ENCODE measurements around the gene NEGR1. TPM values are rescaled to one million over a fixed set of nuclear protein-coding genes. Genes with fewer than 3 reads are reported as not detected.

Gene NEGR1
- total RNA-seq, 1 experiment from 2014 or later, result 1.3 TPM

- no peak for DNase-seq (ENCODE audit: low read depth)
Observed at GRCh38 chr1:71857862-71858261, 424.5 kb downstream of the NEGR1 start.

- no peak for DNase-seq (ENCODE audit: low read depth)
Observed at GRCh38 chr1:71853360-71853759, 429.0 kb downstream of the NEGR1 start.

- DNase-seq (ENCODE audit: low read depth), result no peak
Observed at GRCh38 chr1:71850936-71851335, 431.4 kb downstream of the NEGR1 start.

- no peak for DNase-seq (ENCODE audit: low read depth)
Observed at GRCh38 chr1:71850515-71850914, 431.8 kb downstream of the NEGR1 start.

DNA sequence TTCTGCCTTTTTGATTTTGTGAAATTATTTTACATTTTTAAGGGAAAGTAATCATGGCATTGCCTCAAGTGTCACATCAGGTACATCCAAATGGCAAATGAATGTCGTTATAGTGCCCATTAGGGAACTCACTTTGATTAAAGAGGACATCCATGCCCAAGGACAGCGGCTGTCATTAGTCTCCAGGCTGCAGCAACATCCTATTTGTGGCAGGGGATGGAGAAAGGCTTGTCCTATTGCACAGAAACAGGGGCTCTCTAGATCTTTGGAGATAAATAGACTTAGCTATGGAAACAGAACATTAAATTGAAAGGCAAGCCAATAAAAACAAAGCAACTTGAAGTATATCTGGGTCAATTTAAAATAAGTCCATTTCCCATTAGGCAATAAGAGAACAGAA is 439.3 kb downstream of the NEGR1 start:
- DNase-seq (ENCODE audit: low read depth), result no peak

GRCh38 chr1:71839876-71840275 is 442.5 kb downstream of the NEGR1 start:
- DNase-seq (ENCODE audit: low read depth), result no peak

GRCh38 chr1:71836904-71837303 is 445.4 kb downstream of the NEGR1 start:
- DNase-seq (ENCODE audit: low read depth), result no peak

GRCh38 chr1:71835442-71835813 is 446.9 kb downstream of the NEGR1 start:
- no peak for DNase-seq (ENCODE audit: low read depth)

- DNase-seq (ENCODE audit: low read depth), result no peak
Observed at GRCh38 chr1:71834601-71835441, 447.5 kb downstream of the NEGR1 start.

DNA sequence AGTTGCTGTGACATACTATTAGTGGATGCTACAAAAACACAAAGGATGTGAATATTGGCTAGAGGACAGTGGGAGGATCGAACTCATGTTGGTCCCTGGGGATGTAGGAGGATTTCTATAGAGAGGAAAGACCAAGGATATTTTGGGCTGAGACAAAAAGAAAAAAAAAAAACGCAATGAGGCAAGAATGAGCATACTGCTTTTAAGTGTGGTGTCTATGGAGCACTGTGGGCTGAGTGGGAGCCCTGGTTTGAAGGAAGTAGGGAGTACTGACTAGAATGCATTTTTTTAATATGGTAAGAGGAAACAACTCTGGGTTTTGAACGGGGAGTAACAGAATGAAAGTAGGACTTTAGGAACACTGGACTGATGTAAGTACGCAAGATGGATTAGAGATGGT is 450.7 kb downstream of the NEGR1 start:
- DNase-seq (ENCODE audit: low read depth), result no peak

DNA sequence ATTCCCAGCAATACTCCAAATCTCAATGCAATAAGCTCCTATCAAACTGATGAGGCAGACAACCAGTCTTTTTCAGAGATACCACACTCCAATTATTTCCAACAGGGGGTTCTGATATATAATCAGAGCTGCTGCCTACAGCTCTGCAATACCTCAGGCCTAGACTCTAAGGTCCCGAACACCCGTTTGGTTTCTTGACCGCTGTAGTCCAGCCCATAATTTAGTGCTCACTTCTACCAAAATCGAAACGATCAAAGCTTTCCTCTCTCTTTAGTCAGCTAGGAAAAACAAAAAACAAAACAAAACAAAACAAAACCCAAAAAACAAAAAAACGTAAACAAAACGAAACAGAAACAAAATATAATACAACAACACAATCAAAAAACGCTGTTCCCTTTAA is 453.0 kb downstream of the NEGR1 start:
- no peak for DNase-seq (ENCODE audit: low read depth)

GRCh38 chr1:71828431-71829012 is 453.8 kb downstream of the NEGR1 start:
- DNase-seq (ENCODE audit: low read depth), result no peak

- no peak for DNase-seq (ENCODE audit: low read depth)
Observed at GRCh38 chr1:71823708-71824305, 458.5 kb downstream of the NEGR1 start.

- no peak for DNase-seq (ENCODE audit: low read depth)
Observed at GRCh38 chr1:71817028-71817427, 465.3 kb downstream of the NEGR1 start.

DNA sequence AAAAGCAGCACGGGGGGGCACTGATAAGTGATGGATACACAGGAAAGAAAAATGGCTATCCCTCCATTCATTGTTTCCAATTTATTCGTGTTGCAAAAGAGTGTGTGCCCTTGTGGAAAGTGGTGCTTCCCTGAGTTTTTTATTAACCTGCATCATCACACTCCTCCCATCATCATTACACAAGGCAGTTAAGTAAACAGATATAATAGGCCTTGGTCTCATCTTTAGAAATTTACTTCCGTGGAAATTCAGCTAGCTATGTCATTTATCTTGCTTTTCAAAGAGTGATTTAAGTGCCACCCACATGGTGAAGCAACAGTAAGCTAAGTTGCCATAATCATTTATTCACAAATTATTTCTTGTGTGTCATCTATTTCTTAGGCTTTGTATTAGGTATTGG is 473.3 kb downstream of the NEGR1 start:
- DNase-seq (ENCODE audit: low read depth), result no peak

GRCh38 chr1:71804140-71804539 is 478.2 kb downstream of the NEGR1 start:
- no peak for DNase-seq (ENCODE audit: low read depth)

- DNase-seq (ENCODE audit: low read depth), result no peak
Observed at GRCh38 chr1:71796006-71796405, 486.3 kb downstream of the NEGR1 start.

- DNase-seq (ENCODE audit: low read depth), result no peak
Observed at GRCh38 chr1:71792264-71792663, 490.1 kb downstream of the NEGR1 start.

DNA sequence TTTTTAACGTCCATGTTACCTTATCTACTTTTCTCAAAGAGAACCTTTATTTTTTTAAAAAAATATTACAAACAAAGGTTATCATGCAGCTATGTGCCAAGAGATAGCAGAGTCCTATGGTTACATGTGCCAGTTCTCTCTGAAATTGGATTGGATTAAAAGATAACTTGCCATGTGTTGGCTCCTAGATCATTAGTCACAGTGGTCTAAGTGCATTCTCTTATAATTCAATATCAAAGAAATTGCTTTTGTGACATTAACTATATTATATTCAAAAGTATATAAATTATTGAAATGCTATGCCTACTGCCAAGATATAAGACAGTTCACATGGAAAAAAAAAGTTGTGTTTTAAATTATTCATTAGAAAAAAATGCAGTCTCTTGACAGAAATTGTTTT is 494.2 kb downstream of the NEGR1 start:
- DNase-seq (ENCODE audit: low read depth), result no peak

GRCh38 chr1:71787699-71788098 is 494.6 kb downstream of the NEGR1 start:
- DNase-seq (ENCODE audit: low read depth), result no peak

DNA sequence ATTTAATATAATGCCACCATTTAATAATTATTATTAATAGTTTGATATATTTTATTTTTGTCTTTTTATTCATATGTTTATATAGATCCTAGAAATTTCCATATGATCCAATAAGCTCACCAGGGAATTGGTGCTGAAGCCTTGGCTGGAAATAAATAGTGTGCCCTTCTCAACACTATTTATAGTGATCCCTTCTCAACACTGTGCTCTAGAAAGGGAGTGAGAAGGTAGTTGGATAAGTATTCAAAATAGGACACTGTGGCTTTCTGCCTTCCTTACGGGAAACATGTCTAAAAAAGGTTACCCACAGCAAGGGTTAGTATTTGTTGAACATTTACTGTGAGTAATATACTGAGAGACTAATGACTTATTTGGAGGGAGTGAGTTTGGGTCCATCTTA is 496.1 kb downstream of the NEGR1 start:
- DNase-seq (ENCODE audit: low read depth), result no peak

DNA sequence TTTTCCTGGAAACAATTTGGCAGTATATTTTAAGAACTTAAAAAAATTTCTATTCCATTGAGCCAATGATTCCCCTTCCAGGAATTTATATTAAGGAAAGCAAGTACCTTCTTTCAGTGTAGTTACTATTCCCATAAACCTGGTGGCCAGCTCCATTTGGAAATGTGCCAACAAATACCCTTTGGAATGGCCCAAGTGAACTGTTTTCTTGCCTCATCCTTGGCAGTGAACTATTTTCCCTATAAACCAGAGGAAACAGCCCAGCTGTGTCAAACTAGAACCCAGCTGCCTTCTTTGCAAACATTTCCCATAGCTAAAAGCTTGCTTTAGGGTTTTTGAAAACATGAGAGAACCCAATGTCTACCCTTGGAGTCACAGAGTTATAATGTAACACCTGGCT is 496.9 kb downstream of the NEGR1 start:
- no peak for DNase-seq (ENCODE audit: low read depth)

- DNase-seq (ENCODE audit: low read depth), result no peak
Observed at GRCh38 chr1:71785000-71785399, 497.3 kb downstream of the NEGR1 start.
